Endothelial cell of umbilical vein (primary cell): ENCODE measurements around the gene MTA2. TPM values are rescaled to one million over a fixed set of nuclear protein-coding genes. Genes with fewer than 3 reads are reported as not detected.

ENCODE experiments used
- BruUV-seq: library from RNA; stranded (reverse); fragments of 400-500 nt; replicated peaks from 2 replicates; lab custom pipeline; 2021; lab: Mats Ljungman, UMichigan
- CTCF ChIA-PET: fragments of 300-600, 350-600 bp; sonication (Branson Sonifier 250); formaldehyde crosslinking; loops from one replicate; lab custom pipeline; 2021; ENCODE audit warnings: antibody characterized with exemption, inconsistent platforms; lab: Charles Lee
- POLR2A ChIA-PET: fragments of 300-600, 350-600 bp; sonication (Branson Sonifier 250); formaldehyde crosslinking; loops from one replicate; lab custom pipeline; 2021; ENCODE audit warnings: antibody characterized with exemption, inconsistent platforms; lab: Charles Lee
- DNase-seq: peaks from one replicate; pipeline ENCODE4 v3.0.0-alpha.2; 2011; ENCODE audit warnings: low read depth, low spot score
- FAIRE-seq: peaks from 2 replicates; lab custom pipeline; 2011; peaks lifted over from hg19 to GRCh38; lab: Jason Lieb, UNC
- H2AFZ ChIP-seq: 2 replicates; pipeline ENCODE4 v1.6.0; 2012; ENCODE audit warnings: low read depth, low read length, control low read depth, inconsistent platforms
- H3K27ac ChIP-seq: 2 replicates; pipeline ENCODE4 v1.5.1; 2011; ENCODE audit warnings: low read depth, mild to moderate bottlenecking, control low read depth, low read length, moderate library complexity; ENCODE audit not compliant: insufficient read depth
- H3K27me3 ChIP-seq, 2 experiments: 2 replicates each; pipeline versions ENCODE4 v1.6.0 to v1.6.1; 2011; ENCODE audit warnings: low read length in 2 of 2, mixed read lengths in 1 of 2; ENCODE audit not compliant: control insufficient read depth in 2 of 2, insufficient read depth in 2 of 2
- H3K36me3 ChIP-seq, 2 experiments: 2 replicates in 1 of 2; 3 replicates in 1 of 2; pipeline ENCODE4 v1.5.1; 2011; ENCODE audit warnings: low read length in 2 of 2, mild to moderate bottlenecking in 1 of 2, moderate library complexity in 1 of 2; ENCODE audit not compliant: control insufficient read depth in 2 of 2, insufficient read depth in 2 of 2; ENCODE audit errors: extremely low read depth in 1 of 2
- H3K4me1 ChIP-seq: 3 replicates; pipeline ENCODE4 v1.5.1; 2011; ENCODE audit warnings: mild to moderate bottlenecking, low read length; ENCODE audit not compliant: control insufficient read depth, insufficient read depth; ENCODE audit errors: extremely low read depth
- H3K4me2 ChIP-seq: 2 replicates; pipeline ENCODE4 v1.6.1; 2011; ENCODE audit warnings: low read length, control low read depth, mixed read lengths; ENCODE audit not compliant: insufficient read depth
- H3K4me3 ChIP-seq, 3 experiments: fragments of 200-600 bp in 1 of 3; sonication (generic), shearing (Covaris generic) in 1 of 3; replicated peaks in 1 of 3; 2 replicates each; pipeline ENCODE4 v1.5.1; 2011 to 2016; ENCODE audit warnings: control low read depth in 3 of 3, low read length in 3 of 3, mild to moderate bottlenecking in 2 of 3, inconsistent platforms in 1 of 3, low read depth in 1 of 3, moderate library complexity in 1 of 3; ENCODE audit not compliant: insufficient read depth in 1 of 3
- H3K79me2 ChIP-seq: 2 replicates; pipeline ENCODE4 v1.6.0; 2012; ENCODE audit warnings: low read length, inconsistent platforms; ENCODE audit not compliant: control insufficient read depth, insufficient read depth
- H3K9ac ChIP-seq: replicated peaks from 2 replicates; pipeline ENCODE3; 2011; ENCODE audit warnings: low read length, control low read depth; ENCODE audit not compliant: insufficient read depth; ENCODE audit errors: extremely low read depth
- H3K9me1 ChIP-seq: replicated peaks from 3 replicates; pipeline ENCODE4 v1.6.0; 2011; ENCODE audit warnings: mild to moderate bottlenecking, low read length; ENCODE audit not compliant: control insufficient read depth, insufficient read depth; ENCODE audit errors: extremely low read depth
- H3K9me3 ChIP-seq: replicated peaks from 2 replicates; pipeline ENCODE4 v1.5.1; 2012; ENCODE audit warnings: low read length, inconsistent platforms; ENCODE audit not compliant: control insufficient read depth, insufficient read depth
- H4K20me1 ChIP-seq: replicated peaks from 2 replicates; pipeline ENCODE3; 2011; ENCODE audit warnings: mild to moderate bottlenecking, low read length; ENCODE audit not compliant: control insufficient read depth, insufficient read depth; ENCODE audit errors: extremely low read depth
- EZH2 ChIP-seq: IDR thresholded peaks from 2 replicates; pipeline ENCODE4 v1.6.1; 2012; ENCODE audit warnings: borderline replicate concordance, low read depth, mild to moderate bottlenecking, moderate library complexity, low read length, inconsistent platforms; ENCODE audit not compliant: severe bottlenecking
- FOS ChIP-seq: IDR thresholded peaks from 2 replicates; pipeline ENCODE4 v1.6.1; 2011; ENCODE audit warnings: mild to moderate bottlenecking, low read length, moderate library complexity, borderline replicate concordance; ENCODE audit not compliant: insufficient read depth
- GATA2 ChIP-seq: IDR thresholded peaks from 2 replicates; pipeline ENCODE4 v1.7.0; 2011; ENCODE audit warnings: low read depth, mild to moderate bottlenecking, moderate library complexity, mixed read lengths, low read length; ENCODE audit not compliant: insufficient read length, insufficient read depth
- JUN ChIP-seq: IDR thresholded peaks from 2 replicates; pipeline ENCODE4 v1.6.1; 2011; ENCODE audit warnings: borderline replicate concordance, low read depth; ENCODE audit not compliant: insufficient read length, insufficient read depth
- POLR2AphosphoS5 ChIP-seq: IDR thresholded peaks from 2 replicates; pipeline ENCODE4 v1.6.1; 2012; ENCODE audit warnings: low read depth, mild to moderate bottlenecking, control low read depth, low read length, moderate library complexity; ENCODE audit not compliant: insufficient read depth
- dilution Hi-C: fragments of 300-500 bp; cut with MboI; formaldehyde crosslinking; loops from one replicate; pipeline ENCODE4 v1.15.0; 2019; ENCODE audit warnings: low sequenced_read_pairs; ENCODE audit not compliant: extremely low pct_ligation_motif_present
- intact Hi-C: fragments of 100-400 bp; cut with micrococcal nuclease; formaldehyde crosslinking; loops from one replicate; pipeline ENCODE4 v1.10.0; 2022
- polyA plus RNA-seq, 4 experiments: library from polyadenylated mRNA; depleted of rRNA in 3 of 4; stranded (reverse) in 3 of 4; unstranded in 1 of 4; fragments of >200 nt; gene quantifications; 2 replicates each; pipeline versions ENCODE4 v1.2.1 to v1.2.3, GENCODE V29; 2011 to 2012; ENCODE audit warnings: missing spikeins in 1 of 4
- total RNA-seq: library from RNA; stranded (reverse); gene quantifications from 2 replicates; pipeline ENCODE4 v1.2.3, GENCODE V29; 2021
- TF ChIP-seq, protein P1 (sequence below): IDR thresholded peaks from 2 replicates; pipeline ENCODE4 v1.6.1; 2011; ENCODE audit not compliant: insufficient read depth, insufficient read length
- TF ChIP-seq, protein P2 (sequence below), 2 donors: IDR thresholded peaks; 1 replicate in 1 of 2; 2 replicates in 1 of 2; pipeline ENCODE4 v1.5.1; 2011; ENCODE audit warnings: low read length in 2 of 2, mild to moderate bottlenecking in 2 of 2, moderate library complexity in 2 of 2, control low read depth in 1 of 2, inconsistent platforms in 1 of 2, low read depth in 1 of 2; ENCODE audit not compliant: insufficient read depth in 1 of 2; ENCODE audit errors: extremely low read depth in 1 of 2

The MTA2 gene
- total and polyA plus RNA-seq, 2 donors (not counting 3 experiments of a cell fraction or from before 2014, with no cell fraction given) = 40.4 to 166 TPM

DNA sequence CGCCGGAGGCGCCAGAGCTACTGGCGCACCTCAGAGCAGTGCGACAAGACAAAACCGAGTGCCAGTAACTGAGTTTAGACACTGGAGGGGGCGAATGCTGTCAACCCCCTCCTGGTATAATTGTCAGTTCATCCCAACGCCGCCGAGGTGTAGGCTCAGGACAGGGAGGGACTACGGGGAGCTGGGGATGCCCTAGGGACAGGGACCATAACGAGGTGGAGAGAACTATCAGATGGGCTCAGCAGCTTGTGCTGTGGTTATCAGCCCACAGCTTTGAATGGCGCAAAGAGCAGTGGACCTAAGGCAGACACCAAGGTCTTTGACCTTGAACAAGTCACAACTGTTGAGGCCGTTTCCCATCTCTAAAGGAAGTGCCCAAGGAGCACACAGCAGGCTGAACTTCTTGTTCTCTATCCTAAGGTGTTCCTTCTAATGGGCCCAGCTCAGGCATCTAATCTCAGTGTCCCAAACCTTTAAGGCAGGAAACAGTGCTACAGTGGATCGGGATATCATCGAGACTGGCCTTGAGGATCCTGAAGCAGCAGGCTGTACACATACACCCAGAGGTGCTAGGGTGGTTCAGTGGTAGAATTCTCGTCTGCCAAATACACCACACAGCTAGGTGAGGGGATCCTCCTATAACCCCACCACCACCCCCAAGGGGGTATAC is 9.4 kb downstream of the MTA2 start:
- Histone ChIP-seq H3K27me3 (no peaks in the 10 kb centered on the region), H3K4me3 (peak overlapping the region in 2 of 3 experiments; percentile 36 to 43), H3K36me3 (peaks cover 28 to 35% of the 10 kb centered on the region in 2 experiments), H3K4me2 (peak overlapping the region; percentile 71), H3K9me1 (no peaks in the 10 kb centered on the region), H3K27ac (peak overlapping the region; percentile 82), H4K20me1 (no peaks in the 10 kb centered on the region), H3K9me3 (no peaks in the 10 kb centered on the region), H2AFZ (peak overlapping the region; percentile 30), H3K79me2 (peaks cover 17% of the 10 kb centered on the region), H3K9ac (peak overlapping the region; percentile 65), H3K4me1 (peaks cover 18% of the 10 kb centered on the region)
- POLR2A ChIA-PET = interaction anchor here (0.9 to 3.7 kb wide), 16 partner anchors 9 to 249 kb away, joined by 3 to 75 read pairs (median 6); partner anchors contain the start of genes B3GAT3, C11orf98, CSKMT and EEF1G
- CTCF ChIA-PET = interaction anchor here (0.7 to 4.5 kb wide), 21 partner anchors 9 to 289 kb away, joined by 3 to 52 read pairs (median 9); partner anchors contain the start of genes AHNAK, B3GAT3, C11orf98 and CSKMT
- FAIRE-seq (peak; percentile 76), DNase-seq (no peak)
- dilution Hi-C loops (no loop called here), intact Hi-C loops (loop anchor here (5.0 kb wide), 1 partner anchor 250 kb away; no protein-coding TSS in a partner anchor)
- BruUV-seq = no TSS peak
- TF ChIP-seq GATA2 (no peak), EZH2 (no peak), POLR2AphosphoS5 (no peak), FOS (no peak), JUN (no peak)
- TF ChIP-seq, protein P1, sequence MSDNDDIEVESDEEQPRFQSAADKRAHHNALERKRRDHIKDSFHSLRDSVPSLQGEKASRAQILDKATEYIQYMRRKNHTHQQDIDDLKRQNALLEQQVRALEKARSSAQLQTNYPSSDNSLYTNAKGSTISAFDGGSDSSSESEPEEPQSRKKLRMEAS = no peak
- TF ChIP-seq, protein P2, sequence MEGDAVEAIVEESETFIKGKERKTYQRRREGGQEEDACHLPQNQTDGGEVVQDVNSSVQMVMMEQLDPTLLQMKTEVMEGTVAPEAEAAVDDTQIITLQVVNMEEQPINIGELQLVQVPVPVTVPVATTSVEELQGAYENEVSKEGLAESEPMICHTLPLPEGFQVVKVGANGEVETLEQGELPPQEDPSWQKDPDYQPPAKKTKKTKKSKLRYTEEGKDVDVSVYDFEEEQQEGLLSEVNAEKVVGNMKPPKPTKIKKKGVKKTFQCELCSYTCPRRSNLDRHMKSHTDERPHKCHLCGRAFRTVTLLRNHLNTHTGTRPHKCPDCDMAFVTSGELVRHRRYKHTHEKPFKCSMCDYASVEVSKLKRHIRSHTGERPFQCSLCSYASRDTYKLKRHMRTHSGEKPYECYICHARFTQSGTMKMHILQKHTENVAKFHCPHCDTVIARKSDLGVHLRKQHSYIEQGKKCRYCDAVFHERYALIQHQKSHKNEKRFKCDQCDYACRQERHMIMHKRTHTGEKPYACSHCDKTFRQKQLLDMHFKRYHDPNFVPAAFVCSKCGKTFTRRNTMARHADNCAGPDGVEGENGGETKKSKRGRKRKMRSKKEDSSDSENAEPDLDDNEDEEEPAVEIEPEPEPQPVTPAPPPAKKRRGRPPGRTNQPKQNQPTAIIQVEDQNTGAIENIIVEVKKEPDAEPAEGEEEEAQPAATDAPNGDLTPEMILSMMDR (IDR thresholded peaks at IDR 0.05; ENCODE audit: extremely low read depth in 1 of 2, insufficient read depth in 1 of 2, low read depth in 1 of 2, low read length in 2 of 2) = no peak
